Stimulated activated naive CD4-positive, alpha-beta T cell (primary cell): ENCODE data around the gene FGF12.

Experiments
- DNase-seq, 6 experiments: peaks; one replicate each; lab custom pipeline; 2025; lab: John Stamatoyannopoulos, UW

FGF12 gene

DNA sequence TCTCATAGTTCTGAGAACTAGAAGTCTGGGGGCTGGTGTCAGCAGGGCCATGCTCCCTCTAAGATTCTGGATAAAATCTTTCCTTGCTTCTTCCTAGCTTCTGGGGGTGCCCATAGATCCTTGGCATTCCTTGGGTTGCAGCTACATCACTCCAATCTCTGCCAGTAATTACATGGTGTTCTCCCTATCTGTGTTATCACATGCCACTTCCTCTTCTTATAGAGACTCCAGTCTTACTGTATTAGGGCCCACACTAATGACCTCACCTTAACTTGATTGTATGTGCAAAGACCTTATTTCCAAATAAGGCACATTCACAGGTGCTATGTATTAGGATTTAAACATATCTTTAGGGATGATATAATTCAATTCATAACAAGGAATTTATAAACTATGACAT lies 618.5 kb downstream of the FGF12 start:
- no peak for DNase-seq

DNA sequence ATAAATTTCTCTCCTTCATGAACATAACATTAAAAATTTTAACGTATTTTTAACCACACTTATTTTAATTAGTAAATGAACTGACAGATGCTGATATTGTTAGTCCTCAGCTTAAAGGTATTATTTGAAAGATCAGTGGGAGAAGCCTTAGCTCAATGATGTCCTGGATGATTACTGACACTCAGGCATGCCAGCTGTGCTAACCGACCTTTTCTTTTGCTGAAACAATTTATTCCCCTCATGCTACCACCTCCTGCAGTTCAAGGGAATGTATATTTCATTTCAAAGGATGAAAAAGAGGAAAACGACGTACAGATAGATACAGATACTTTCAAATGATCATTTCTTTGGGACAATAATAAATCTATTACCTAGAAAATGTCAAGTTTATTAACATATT lies 620.8 kb downstream of the FGF12 start:
- DNase-seq = no peak

DNA sequence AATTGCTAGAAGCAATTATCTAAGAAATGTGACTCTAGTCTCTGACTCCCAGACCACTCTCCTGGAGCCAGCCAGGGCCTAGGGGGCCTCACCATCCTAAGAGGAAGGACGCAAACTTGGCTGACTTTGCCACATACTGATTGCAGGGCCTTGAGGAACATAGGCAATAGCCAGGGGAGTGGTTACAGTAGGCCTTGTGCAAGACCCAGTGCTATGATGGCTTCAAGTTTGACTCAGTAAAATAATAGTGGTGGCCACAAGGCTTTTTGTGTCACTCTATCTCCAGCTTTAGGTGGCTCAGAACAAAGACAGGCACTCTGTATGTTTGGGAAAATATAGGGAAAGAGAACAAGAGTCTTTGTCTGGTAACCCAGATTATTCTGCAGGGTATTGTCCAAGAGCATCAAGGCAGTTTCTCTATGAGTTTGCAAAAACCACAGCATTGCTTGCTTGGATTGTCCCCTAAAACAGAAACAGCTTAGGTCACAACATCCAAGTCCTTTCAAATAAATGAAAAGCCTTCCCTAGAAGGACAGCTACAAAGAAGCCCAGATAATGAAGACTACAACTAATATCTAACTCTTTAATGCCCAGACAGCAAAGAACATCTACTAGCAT lies 634.8 kb downstream of the FGF12 start:
- DNase-seq = no peak

DNA sequence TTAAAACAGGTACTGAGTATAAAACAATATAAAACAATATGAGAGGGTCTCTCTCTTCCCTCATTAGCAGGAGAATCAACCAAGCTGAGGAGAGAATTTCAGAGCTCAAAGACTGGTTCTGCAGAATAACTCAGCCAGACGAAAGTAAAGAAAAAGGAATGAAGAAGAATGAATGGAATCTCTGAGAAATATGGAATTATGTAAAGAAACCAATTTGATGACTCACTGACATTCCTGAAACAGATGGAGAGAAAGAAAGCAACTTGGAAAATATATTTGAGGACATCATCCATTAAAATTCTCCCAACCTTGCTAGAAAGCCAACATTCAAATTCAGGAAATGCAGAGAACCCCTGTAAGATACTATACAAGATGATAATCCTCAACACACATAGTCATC lies 635.5 kb downstream of the FGF12 start:
- no peak for DNase-seq

DNA sequence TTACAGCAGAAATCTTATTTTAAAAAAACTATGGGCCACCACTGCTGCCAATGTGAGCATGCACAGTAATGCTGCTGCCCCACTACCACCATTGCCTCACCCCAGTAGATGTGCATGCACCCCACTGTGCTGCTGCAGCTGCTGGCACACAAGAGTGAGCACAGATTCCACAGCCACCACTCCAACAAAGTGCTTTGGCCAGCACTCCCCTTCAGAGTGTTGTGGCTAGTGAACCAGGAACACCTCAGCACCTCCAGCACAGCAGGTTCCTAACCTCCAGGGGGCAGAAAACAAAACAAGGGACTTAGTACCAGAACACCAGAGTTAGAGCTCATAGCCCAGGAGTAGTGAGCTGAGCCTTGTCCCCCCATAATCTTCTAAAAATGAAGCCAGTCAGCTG lies 636.8 kb downstream of the FGF12 start:
- no peak for DNase-seq
